ENCODE measurements around the gene NOA1.

Gene NOA1

DNA sequence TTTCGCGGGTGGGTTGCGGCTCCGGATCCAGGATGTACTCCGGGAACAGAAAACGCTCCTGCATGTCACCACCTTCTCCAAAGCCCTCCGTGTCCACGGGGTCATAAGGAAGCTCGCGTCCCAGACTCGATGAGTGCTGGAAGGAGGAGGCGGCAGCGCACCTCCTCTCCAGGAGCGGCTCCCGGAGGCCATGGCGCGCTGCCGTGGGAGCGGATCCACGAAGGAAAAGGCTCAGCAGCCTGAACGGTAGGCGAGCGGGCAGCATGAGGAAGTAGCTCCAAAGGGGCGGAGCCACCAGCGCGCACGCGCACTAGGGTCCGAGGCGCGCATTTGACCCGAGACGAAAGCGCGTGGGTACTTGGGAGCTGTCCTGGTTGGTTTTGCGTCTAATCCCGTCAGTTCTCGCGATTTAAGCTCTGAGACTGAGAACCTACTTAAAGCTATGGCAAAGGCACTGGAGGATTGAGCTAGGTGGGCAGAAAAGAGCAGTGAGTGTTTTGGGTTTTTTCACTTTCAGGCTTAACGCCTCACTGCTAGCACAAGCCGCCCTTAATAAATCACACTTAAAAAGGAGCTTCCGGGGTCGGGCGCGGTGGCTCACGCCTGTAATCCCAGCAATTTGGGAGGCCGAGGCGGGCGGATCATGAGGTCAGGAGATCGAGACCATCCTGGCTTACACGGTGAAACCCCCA is at the start of gene NOA1:
Gene NOA1, minus strand, starts transcription at position 286 of the 692 bp plus-strand sequence. Its CDS starts 21 bp downstream, at position 265.
- Histone ChIP-seq H3K4me1 (ENCODE audit: control insufficient read depth, insufficient read depth, low read length) (peaks cover 14% of the 10 kb centered on the region), H3K27me3 (ENCODE audit: control insufficient read depth, insufficient read depth, low read length) (no peaks in the 10 kb centered on the region), H3K9ac (ENCODE audit: low read length) (peak within 1 kb of the TSS; percentile 61), H3K4me3 (ENCODE audit: low read length) (peak within 1 kb of the TSS; percentile 99), H3K27ac (ENCODE audit: low read depth, low read length) (peak within 1 kb of the TSS; percentile 83), H3K36me3 (ENCODE audit: control insufficient read depth, insufficient read depth, low read length) (peaks cover 17% of the 10 kb centered on the region)

DNA sequence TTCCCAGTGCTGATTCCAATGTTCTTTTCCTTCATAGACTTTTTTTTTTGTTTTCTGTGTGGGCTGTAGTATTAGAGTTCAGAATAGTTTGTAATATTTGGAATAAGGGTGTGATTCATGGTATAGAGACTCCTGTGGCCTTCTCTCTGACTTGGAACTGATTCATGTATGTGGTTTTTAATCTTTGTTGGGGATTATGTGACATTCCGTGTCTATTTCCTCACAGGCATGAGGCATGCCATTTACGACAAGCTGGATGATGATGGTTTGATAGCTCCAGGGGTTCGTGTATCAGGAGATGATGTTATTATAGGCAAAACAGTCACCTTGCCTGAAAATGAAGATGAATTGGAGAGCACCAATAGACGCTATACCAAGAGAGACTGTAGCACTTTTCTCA is 45.7 kb upstream of the NOA1 start:
- H3K27ac ChIP-seq (ENCODE audit: low read depth, low read length), result no peak overlapping the region
- H3K4me3 ChIP-seq (ENCODE audit: low read length), result no peak overlapping the region
- no peaks in the 10 kb centered on the region for H3K27me3 ChIP-seq (ENCODE audit: control insufficient read depth, insufficient read depth, low read length)
- no peak overlapping the region for H3K9ac ChIP-seq (ENCODE audit: low read length)
- no peaks in the 10 kb centered on the region for H3K4me1 ChIP-seq (ENCODE audit: control insufficient read depth, insufficient read depth, low read length)
- H3K36me3 ChIP-seq (ENCODE audit: control insufficient read depth, insufficient read depth, low read length), result peaks cover 24% of the 10 kb centered on the region

DNA sequence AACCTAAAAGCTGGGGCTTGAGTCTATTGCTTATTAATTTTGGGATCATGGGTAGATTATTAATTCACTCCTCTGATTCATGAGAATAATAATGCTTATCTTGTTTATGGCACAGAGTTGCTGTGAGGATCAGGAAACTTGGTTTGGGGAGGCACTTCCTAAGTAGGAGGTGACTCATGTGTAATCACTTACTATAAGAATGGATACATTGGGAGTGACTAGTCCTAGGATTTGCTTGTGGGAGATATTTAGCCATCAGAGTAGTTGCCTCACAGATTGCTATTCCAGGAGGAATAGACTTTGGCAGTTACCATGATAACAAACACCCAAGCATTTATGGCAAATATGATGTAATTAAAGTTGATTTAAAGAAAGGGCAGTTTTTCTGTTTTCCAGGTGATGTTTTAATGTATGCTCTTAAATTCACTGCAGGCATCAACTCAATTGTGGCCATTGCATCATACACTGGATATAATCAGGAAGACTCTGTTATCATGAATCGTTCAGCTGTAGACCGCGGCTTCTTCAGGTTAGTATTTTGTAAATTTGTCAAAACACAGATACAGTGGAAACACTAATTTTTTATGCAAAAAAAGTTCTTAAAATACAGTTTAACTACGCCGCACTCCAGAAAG is 43.2 kb upstream of the NOA1 start:
- no peak overlapping the region for H3K4me3 ChIP-seq (ENCODE audit: low read length)
- no peak overlapping the region for H3K9ac ChIP-seq (ENCODE audit: low read length)
- peaks cover 25% of the 10 kb centered on the region for H3K36me3 ChIP-seq (ENCODE audit: control insufficient read depth, insufficient read depth, low read length)
- no peak overlapping the region for H3K27ac ChIP-seq (ENCODE audit: low read depth, low read length)
- no peaks in the 10 kb centered on the region for H3K4me1 ChIP-seq (ENCODE audit: control insufficient read depth, insufficient read depth, low read length)
- no peaks in the 10 kb centered on the region for H3K27me3 ChIP-seq (ENCODE audit: control insufficient read depth, insufficient read depth, low read length)

DNA sequence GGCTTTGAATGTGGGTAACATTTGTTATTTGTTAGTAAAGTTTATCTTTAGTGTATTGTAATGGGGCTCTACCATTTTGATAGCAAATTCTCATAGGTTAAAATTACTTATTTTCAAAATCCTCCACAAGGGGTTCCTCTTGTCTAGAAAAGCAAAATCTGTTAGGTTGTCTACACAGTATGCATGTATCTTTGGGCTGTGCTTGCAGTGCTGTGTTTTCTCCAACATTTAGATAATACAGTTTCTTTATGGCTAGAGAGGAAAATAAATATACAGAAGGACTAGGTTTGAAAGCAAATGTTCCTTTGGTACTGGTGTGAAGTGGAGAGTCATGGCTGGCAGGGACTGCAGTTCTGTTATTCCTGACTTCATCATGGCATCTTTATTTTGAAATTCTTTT is 41.6 kb upstream of the NOA1 start:
- no peaks in the 10 kb centered on the region for H3K27me3 ChIP-seq (ENCODE audit: control insufficient read depth, insufficient read depth, low read length)
- H3K4me1 ChIP-seq (ENCODE audit: control insufficient read depth, insufficient read depth, low read length), result no peaks in the 10 kb centered on the region
- H3K4me3 ChIP-seq (ENCODE audit: low read length), result no peak overlapping the region
- H3K27ac ChIP-seq (ENCODE audit: low read depth, low read length), result no peak overlapping the region
- H3K9ac ChIP-seq (ENCODE audit: low read length), result no peak overlapping the region
- H3K36me3 ChIP-seq (ENCODE audit: control insufficient read depth, insufficient read depth, low read length), result peaks cover 24% of the 10 kb centered on the region

DNA sequence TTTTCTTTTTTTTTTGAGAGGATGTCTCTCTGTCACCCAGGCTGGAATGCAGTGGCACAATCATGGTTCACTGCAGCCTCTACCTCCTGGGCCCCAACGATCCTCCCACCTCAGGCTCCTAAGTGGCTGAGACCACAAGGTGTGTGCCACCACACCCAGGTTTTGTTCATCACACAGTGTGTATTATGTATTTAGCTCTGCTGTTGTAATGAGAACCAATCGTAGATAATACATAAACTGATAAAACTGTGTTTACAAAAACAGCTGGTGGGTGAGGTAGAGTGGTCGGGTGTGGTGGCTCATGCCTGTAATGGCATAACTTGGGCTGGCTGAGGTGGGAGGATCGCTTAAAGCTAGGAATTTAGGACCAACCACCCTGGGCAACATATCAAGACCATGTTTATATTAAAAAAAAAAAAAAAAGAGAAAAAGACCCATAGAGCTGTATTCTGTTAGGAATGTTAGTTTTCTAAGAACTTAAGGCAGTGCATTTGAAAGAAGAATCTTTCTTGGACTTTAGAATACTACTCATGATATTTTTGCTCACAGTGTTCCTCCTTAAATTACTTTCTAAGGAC is 36.2 kb upstream of the NOA1 start:
- no peaks in the 10 kb centered on the region for H3K4me1 ChIP-seq (ENCODE audit: control insufficient read depth, insufficient read depth, low read length)
- peaks cover 19% of the 10 kb centered on the region for H3K36me3 ChIP-seq (ENCODE audit: control insufficient read depth, insufficient read depth, low read length)
- H3K9ac ChIP-seq (ENCODE audit: low read length), result no peak overlapping the region
- no peak overlapping the region for H3K4me3 ChIP-seq (ENCODE audit: low read length)
- no peaks in the 10 kb centered on the region for H3K27me3 ChIP-seq (ENCODE audit: control insufficient read depth, insufficient read depth, low read length)
- no peak overlapping the region for H3K27ac ChIP-seq (ENCODE audit: low read depth, low read length)

DNA sequence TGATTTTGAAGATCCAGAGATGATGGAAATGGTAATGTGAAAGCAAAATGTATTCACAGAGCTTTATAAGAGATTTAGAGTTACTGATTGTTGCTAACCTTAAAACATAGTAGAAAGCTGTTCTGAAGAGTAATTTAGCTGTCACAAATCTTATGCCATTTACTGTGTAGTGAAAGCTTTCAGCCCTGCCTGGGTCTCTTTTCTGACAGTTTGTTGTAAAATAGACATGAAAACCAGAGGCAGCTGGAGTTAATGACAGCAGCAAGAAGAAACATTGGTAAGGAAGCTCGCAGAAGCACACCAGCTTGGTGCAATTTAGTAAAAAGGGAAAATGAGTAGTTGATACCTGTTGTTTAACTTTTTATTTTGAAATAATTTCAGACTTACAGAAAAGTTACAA is 22.3 kb upstream of the NOA1 start:
- peaks cover 12% of the 10 kb centered on the region for H3K36me3 ChIP-seq (ENCODE audit: control insufficient read depth, insufficient read depth, low read length)
- H3K27ac ChIP-seq (ENCODE audit: low read depth, low read length), result no peak overlapping the region
- no peak overlapping the region for H3K9ac ChIP-seq (ENCODE audit: low read length)
- H3K27me3 ChIP-seq (ENCODE audit: control insufficient read depth, insufficient read depth, low read length), result no peaks in the 10 kb centered on the region
- peaks cover 9% of the 10 kb centered on the region for H3K4me1 ChIP-seq (ENCODE audit: control insufficient read depth, insufficient read depth, low read length)
- no peak overlapping the region for H3K4me3 ChIP-seq (ENCODE audit: low read length)

DNA sequence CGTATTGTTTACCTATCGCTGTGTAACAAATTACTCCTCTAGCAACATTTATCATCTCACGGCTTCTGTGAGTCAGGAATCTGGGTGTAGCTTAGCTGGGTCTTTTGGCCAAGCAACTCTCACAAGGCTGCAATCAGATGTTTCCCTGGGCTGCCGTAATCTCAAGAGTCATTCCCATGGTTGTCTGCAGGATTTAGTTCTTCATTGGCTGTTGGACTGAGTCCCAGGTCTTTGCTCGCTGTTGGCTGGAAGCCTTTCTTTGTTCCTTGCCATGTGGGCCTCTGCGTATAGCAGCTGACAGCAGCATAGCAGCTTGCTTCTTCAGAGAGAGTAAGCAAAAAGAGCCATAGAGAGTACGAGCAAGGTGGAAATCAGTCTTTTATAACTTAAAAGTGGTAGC is 18.1 kb upstream of the NOA1 start:
- no peaks in the 10 kb centered on the region for H3K27me3 ChIP-seq (ENCODE audit: control insufficient read depth, insufficient read depth, low read length)
- no peak overlapping the region for H3K4me3 ChIP-seq (ENCODE audit: low read length)
- peak overlapping the region; percentile 85 for H3K27ac ChIP-seq (ENCODE audit: low read depth, low read length)
- H3K4me1 ChIP-seq (ENCODE audit: control insufficient read depth, insufficient read depth, low read length), result peaks cover 9% of the 10 kb centered on the region
- H3K36me3 ChIP-seq (ENCODE audit: control insufficient read depth, insufficient read depth, low read length), result peaks cover 15% of the 10 kb centered on the region
- no peak overlapping the region for H3K9ac ChIP-seq (ENCODE audit: low read length)

DNA sequence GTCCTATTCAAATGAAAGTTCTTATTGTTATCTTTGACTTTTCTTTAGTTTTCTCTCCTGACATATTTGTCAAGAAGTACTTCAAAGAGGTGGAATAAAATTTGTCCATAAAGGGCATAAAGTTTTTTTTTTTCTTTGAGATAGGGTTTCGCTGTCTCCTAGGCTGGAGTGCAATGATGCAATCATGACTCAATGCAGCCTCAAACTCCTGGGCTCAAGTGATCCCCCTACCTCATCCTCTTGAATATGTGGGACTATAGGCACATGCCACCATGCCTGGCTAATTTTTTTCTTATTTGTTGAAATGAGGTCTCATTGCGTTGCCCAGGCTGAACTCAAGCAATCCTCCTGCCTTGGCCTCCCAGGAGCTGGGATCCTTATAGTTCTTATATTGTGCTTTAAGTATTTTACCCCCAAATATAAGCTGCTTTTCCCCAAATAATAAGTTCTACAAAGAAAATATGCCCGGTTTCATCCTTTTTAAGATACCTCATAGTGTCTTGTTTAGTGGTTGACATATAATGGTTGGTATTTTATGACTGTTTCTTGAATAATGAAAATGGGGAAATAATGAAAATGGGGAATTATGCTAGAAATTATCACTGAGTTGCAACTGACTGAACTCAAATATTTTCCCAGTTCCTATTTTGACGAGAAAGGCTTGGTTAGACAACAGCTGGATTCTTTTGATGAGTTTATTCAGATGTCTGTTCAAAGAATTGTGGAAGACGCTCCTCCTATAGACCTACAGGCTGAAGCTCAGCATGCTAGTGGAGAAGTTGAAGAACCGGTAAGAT is 12.9 kb upstream of the NOA1 start:
- H3K4me1 ChIP-seq (ENCODE audit: control insufficient read depth, insufficient read depth, low read length), result peaks cover 4% of the 10 kb centered on the region
- H3K27me3 ChIP-seq (ENCODE audit: control insufficient read depth, insufficient read depth, low read length), result no peaks in the 10 kb centered on the region
- no peak overlapping the region for H3K4me3 ChIP-seq (ENCODE audit: low read length)
- no peak overlapping the region for H3K27ac ChIP-seq (ENCODE audit: low read depth, low read length)
- H3K36me3 ChIP-seq (ENCODE audit: control insufficient read depth, insufficient read depth, low read length), result peaks cover 16% of the 10 kb centered on the region
- no peak overlapping the region for H3K9ac ChIP-seq (ENCODE audit: low read length)

DNA sequence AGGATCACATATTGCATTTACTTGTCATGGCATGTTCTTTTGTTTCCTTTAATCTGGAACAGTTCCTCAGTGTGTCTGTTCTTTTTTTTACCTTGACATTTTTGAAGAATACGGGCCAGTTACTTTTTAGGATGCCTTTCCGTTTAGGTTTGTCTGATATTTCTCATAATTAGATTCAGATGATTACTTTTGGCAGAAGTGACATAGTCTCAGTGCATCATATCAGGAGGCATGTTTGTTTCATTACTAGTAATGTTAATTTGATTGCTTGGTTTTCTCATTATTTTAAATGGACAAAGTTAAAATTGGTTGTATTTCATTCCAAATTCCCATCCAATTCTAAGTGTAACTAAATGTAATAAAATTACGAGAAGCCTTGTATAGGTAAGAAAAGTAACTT is 9.5 kb upstream of the NOA1 start:
- H3K36me3 ChIP-seq (ENCODE audit: control insufficient read depth, insufficient read depth, low read length), result peaks cover 12% of the 10 kb centered on the region
- no peak overlapping the region for H3K27ac ChIP-seq (ENCODE audit: low read depth, low read length)
- H3K9ac ChIP-seq (ENCODE audit: low read length), result no peak overlapping the region
- H3K4me1 ChIP-seq (ENCODE audit: control insufficient read depth, insufficient read depth, low read length), result peaks cover under 1% of the 10 kb centered on the region
- H3K27me3 ChIP-seq (ENCODE audit: control insufficient read depth, insufficient read depth, low read length), result no peaks in the 10 kb centered on the region
- H3K4me3 ChIP-seq (ENCODE audit: low read length), result no peak overlapping the region

DNA sequence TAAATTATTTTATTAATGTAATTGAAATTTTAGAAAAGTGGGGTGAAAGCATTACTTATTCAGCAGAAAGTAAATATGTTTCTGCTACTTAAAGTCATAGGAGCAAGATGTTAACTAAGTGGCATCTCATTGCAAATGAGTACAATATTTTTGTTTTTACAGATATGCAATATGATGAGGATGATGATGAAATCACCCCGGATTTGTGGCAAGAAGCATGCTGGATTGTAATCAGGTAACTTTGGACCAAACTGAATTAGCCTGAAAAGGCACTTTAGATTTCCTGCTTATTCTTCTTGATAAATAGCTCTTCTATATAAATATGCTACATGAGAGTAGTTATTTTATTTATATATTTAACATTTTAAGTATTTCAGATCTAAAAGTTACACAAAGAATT is 8.8 kb upstream of the NOA1 start:
- H3K27me3 ChIP-seq (ENCODE audit: control insufficient read depth, insufficient read depth, low read length), result no peaks in the 10 kb centered on the region
- no peak overlapping the region for H3K4me3 ChIP-seq (ENCODE audit: low read length)
- no peak overlapping the region for H3K9ac ChIP-seq (ENCODE audit: low read length)
- no peak overlapping the region for H3K27ac ChIP-seq (ENCODE audit: low read depth, low read length)
- peaks cover 10% of the 10 kb centered on the region for H3K36me3 ChIP-seq (ENCODE audit: control insufficient read depth, insufficient read depth, low read length)
- H3K4me1 ChIP-seq (ENCODE audit: control insufficient read depth, insufficient read depth, low read length), result peaks cover 2% of the 10 kb centered on the region

DNA sequence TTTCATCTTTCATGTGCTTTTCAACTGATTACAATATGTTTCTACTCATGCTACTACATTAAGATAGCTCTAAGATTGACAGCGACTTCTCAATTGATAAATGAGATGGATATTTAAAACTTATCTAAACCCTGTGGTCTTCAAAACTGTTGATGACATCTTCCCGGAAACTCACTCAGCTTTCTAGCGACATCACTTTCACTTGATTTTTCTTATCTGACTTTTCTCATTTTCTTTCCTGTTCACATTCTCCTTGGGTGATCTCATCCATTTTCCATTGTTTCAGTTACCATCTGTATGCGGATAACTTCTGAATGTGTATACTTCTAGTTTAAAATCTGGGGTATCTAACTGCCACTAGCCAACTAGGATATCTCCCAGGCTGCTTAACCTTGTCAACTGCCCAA is 4.4 kb upstream of the NOA1 start:
- peaks cover 9% of the 10 kb centered on the region for H3K4me1 ChIP-seq (ENCODE audit: control insufficient read depth, insufficient read depth, low read length)
- no peaks in the 10 kb centered on the region for H3K27me3 ChIP-seq (ENCODE audit: control insufficient read depth, insufficient read depth, low read length)
- no peak overlapping the region for H3K4me3 ChIP-seq (ENCODE audit: low read length)
- H3K27ac ChIP-seq (ENCODE audit: low read depth, low read length), result no peak overlapping the region
- H3K9ac ChIP-seq (ENCODE audit: low read length), result no peak overlapping the region
- no peaks in the 10 kb centered on the region for H3K36me3 ChIP-seq (ENCODE audit: control insufficient read depth, insufficient read depth, low read length)

DNA sequence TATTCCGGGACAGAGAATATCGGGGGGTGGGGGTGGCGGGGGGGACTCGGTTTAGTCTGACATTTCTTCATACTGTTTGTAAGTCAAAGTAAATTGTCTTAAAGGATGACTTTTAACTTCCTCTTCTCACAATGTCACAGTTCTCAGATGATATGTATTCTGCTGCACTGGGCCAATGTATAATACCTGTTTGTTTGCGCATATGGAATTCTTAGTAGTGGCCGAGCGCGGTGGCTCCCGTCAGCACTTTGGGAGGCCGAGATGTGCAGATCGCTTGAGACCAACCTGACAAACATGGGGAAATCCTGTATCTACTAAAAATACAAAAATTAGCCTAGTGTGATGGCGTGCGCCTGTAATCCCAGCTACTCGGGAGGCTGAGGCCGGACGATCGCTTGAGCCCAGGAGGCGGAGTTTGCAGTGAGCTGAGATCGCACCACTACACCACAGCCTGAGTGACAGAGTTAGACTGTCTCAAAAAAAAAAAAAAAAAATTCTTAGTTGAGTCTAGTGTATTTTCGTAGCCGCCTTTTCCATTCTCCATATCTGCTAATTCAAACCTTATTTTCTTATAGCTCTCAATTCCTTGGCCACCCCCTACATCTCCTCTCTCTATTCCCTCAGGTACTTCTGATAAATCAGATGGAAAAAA is 2.1 kb upstream of the NOA1 start:
- Histone ChIP-seq H3K9ac (ENCODE audit: low read length) (no peak overlapping the region), H3K27me3 (ENCODE audit: control insufficient read depth, insufficient read depth, low read length) (no peaks in the 10 kb centered on the region), H3K4me3 (ENCODE audit: low read length) (peak overlapping the region; percentile 99), H3K36me3 (ENCODE audit: control insufficient read depth, insufficient read depth, low read length) (peaks cover under 1% of the 10 kb centered on the region), H3K4me1 (ENCODE audit: control insufficient read depth, insufficient read depth, low read length) (peaks cover 14% of the 10 kb centered on the region), H3K27ac (ENCODE audit: low read depth, low read length) (peak overlapping the region; percentile 70)
